Activated B cell treated with CpG ODN at 0.5 μM for 24 hours (primary cell): Measurements from ENCODE around the gene CACNB4. TPM values are rescaled to one million over a fixed set of nuclear protein-coding genes. Genes with fewer than 3 reads are reported as not detected.

Experiments
- ATAC-seq: fragments of 200-7000 bp; cut with Tn5 transposase; one replicate; pipeline ENCODE4 v1.10.0; 2021; ENCODE audit warnings: low read depth, mild to moderate bottlenecking, moderate library complexity
- CTCF ChIA-PET: fragments of 350-600 bp; sonication (Branson Sonifier 250); formaldehyde crosslinking; loops from one replicate; lab custom pipeline; 2021; ENCODE audit warnings: antibody characterized with exemption; lab: Charles Lee
- POLR2A ChIA-PET: fragments of 350-600 bp; sonication (Branson Sonifier 250); formaldehyde crosslinking; loops from one replicate; lab custom pipeline; 2021; ENCODE audit warnings: antibody characterized with exemption; lab: Charles Lee
- DNase-seq: peaks from one replicate; pipeline ENCODE4 v3.0.0; 2022
- H3K27ac Mint-ChIP-seq: one replicate; pipeline ENCODE4 v1.8.0; 2020; ENCODE audit warnings: mixed read lengths
- H3K27me3 Mint-ChIP-seq: one replicate; pipeline ENCODE4 v1.8.0; 2021; ENCODE audit warnings: mixed read lengths
- H3K36me3 Mint-ChIP-seq: one replicate; pipeline ENCODE4 v1.8.0; 2021; ENCODE audit warnings: low read depth, mixed read lengths
- H3K4me1 Mint-ChIP-seq: one replicate; pipeline ENCODE4 v1.8.0; 2021; ENCODE audit warnings: mixed read lengths
- H3K4me3 Mint-ChIP-seq: one replicate; pipeline ENCODE4 v1.8.0; 2020; ENCODE audit warnings: mild to moderate bottlenecking, mixed read lengths
- H3K9me3 Mint-ChIP-seq: one replicate; pipeline ENCODE4 v1.8.0; 2020; ENCODE audit warnings: mixed read lengths
- CTCF ChIP-seq: fragments of 200-600 bp; IDR thresholded peaks from one replicate; pipeline ENCODE4 v1.8.0; 2022; ENCODE audit warnings: antibody characterized with exemption, mild to moderate bottlenecking
- intact Hi-C: fragments of 100-400 bp; cut with micrococcal nuclease; formaldehyde crosslinking; loops from one replicate; pipeline ENCODE4 v1.15.1; 2024
- total RNA-seq: library from RNA; stranded (reverse); gene quantifications from 2 replicates; pipeline ENCODE4 v1.2.3, GENCODE V29; 2022

The CACNB4 gene
- total RNA-seq = 0.73 and 0.86 TPM in 2 replicates

GRCh38 chr2:152098496-152099366 lies at the start of gene CACNB4:
Gene CACNB4 (minus strand): TSS chr2:152099044.
- no peak for TF ChIP-seq CTCF
- ATAC-seq (peak; percentile 56), DNase-seq (peak; percentile 16)
- H3K27me3 Mint-ChIP-seq = peaks cover 37% of the 10 kb centered on the region
- no peak within 1 kb of the TSS for H3K27ac Mint-ChIP-seq
- POLR2A ChIA-PET = interaction anchor here (1.0 kb wide), 1 partner anchor 810 kb away, joined by 4 read pairs; the partner anchor contains the start of gene NMI
- peak within 1 kb of the TSS; percentile 82 for H3K4me3 Mint-ChIP-seq
- H3K4me1 Mint-ChIP-seq = peaks cover 18% of the 10 kb centered on the region
- CTCF ChIA-PET = no interaction called here
- H3K36me3 Mint-ChIP-seq = no peaks in the 10 kb centered on the region
- intact Hi-C loops = loop anchor here (2.0 kb wide), 1 partner anchor 76 kb away; the partner anchor contains the start of gene STAM2
- no peaks in the 10 kb centered on the region for H3K9me3 Mint-ChIP-seq

GRCh38 chr2:152134488-152135280 lies 35.8 kb upstream of the CACNB4 start:
- ATAC-seq = no peak
- ChIA-PET POLR2A (no interaction called here), CTCF (no interaction called here)

GRCh38 chr2:152132306-152132705 lies 33.5 kb upstream of the CACNB4 start:
- Mint-ChIP-seq H3K9me3 (no peaks in the 10 kb centered on the region), H3K27me3 (no peaks in the 10 kb centered on the region), H3K27ac (no peak overlapping the region), H3K4me3 (no peak overlapping the region), H3K36me3 (peaks cover 47% of the 10 kb centered on the region), H3K4me1 (no peaks in the 10 kb centered on the region)
- ATAC-seq (no peak), DNase-seq (no peak)
- CTCF ChIA-PET = no interaction called here
- no peak for TF ChIP-seq CTCF
- intact Hi-C loops = no loop called here
- POLR2A ChIA-PET = no interaction called here

More at GRCh38 chr2:152134488-152135280, 35.8 kb upstream of the CACNB4 start:
- intact Hi-C loops = no loop called here
- Mint-ChIP-seq H3K4me1 (no peaks in the 10 kb centered on the region), H3K27me3 (no peaks in the 10 kb centered on the region), H3K27ac (no peak overlapping the region), H3K36me3 (peaks cover 45% of the 10 kb centered on the region), H3K9me3 (no peaks in the 10 kb centered on the region), H3K4me3 (no peak overlapping the region)
- no peak for TF ChIP-seq CTCF
- no peak for DNase-seq

GRCh38 chr2:152127628-152128027 lies 28.8 kb upstream of the CACNB4 start:
- DNase-seq (no peak), ATAC-seq (no peak)
- intact Hi-C loops = no loop called here
- Mint-ChIP-seq H3K4me3 (no peak overlapping the region), H3K4me1 (no peaks in the 10 kb centered on the region), H3K36me3 (peaks cover 53% of the 10 kb centered on the region), H3K9me3 (no peaks in the 10 kb centered on the region), H3K27ac (no peak overlapping the region), H3K27me3 (no peaks in the 10 kb centered on the region)
- no peak for TF ChIP-seq CTCF
- CTCF ChIA-PET = no interaction called here
- POLR2A ChIA-PET = no interaction called here

GRCh38 chr2:152126664-152127063 lies 27.8 kb upstream of the CACNB4 start:
- Mint-ChIP-seq H3K4me1 (no peaks in the 10 kb centered on the region), H3K36me3 (peaks cover 50% of the 10 kb centered on the region), H3K27ac (no peak overlapping the region), H3K4me3 (no peak overlapping the region), H3K27me3 (no peaks in the 10 kb centered on the region), H3K9me3 (no peaks in the 10 kb centered on the region)
- ATAC-seq (no peak), DNase-seq (no peak)
- no peak for TF ChIP-seq CTCF
- POLR2A ChIA-PET = no interaction called here
- intact Hi-C loops = no loop called here
- CTCF ChIA-PET = no interaction called here
